Lung microvascular endothelial cell (primary cell): ENCODE measurements around the gene SPOCK2. TPM values are rescaled to one million over a fixed set of nuclear protein-coding genes. Genes with fewer than 3 reads are reported as not detected.
"Not testable (repeated sequence)": the region's sequence is repeated elsewhere in the genome, so short reads cannot be mapped to it uniquely, and the experiment has no call there.

Source experiments
- DNase-seq, 2 donors: peaks; one replicate each; pipeline versions ENCODE4 v3.0.0 to v3.0.0-alpha.2; 2010; ENCODE audit warnings: low read depth in 2 of 2
- total RNA-seq: library from RNA; depleted of rRNA; stranded (reverse); fragments of >200 nt; gene quantifications from 2 replicates; pipeline ENCODE4 v1.2.1, GENCODE V29; 2014

SPOCK2 gene, protein sequence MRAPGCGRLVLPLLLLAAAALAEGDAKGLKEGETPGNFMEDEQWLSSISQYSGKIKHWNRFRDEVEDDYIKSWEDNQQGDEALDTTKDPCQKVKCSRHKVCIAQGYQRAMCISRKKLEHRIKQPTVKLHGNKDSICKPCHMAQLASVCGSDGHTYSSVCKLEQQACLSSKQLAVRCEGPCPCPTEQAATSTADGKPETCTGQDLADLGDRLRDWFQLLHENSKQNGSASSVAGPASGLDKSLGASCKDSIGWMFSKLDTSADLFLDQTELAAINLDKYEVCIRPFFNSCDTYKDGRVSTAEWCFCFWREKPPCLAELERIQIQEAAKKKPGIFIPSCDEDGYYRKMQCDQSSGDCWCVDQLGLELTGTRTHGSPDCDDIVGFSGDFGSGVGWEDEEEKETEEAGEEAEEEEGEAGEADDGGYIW
- 2.2 and 3.0 TPM in 2 replicates for total RNA-seq

DNA sequence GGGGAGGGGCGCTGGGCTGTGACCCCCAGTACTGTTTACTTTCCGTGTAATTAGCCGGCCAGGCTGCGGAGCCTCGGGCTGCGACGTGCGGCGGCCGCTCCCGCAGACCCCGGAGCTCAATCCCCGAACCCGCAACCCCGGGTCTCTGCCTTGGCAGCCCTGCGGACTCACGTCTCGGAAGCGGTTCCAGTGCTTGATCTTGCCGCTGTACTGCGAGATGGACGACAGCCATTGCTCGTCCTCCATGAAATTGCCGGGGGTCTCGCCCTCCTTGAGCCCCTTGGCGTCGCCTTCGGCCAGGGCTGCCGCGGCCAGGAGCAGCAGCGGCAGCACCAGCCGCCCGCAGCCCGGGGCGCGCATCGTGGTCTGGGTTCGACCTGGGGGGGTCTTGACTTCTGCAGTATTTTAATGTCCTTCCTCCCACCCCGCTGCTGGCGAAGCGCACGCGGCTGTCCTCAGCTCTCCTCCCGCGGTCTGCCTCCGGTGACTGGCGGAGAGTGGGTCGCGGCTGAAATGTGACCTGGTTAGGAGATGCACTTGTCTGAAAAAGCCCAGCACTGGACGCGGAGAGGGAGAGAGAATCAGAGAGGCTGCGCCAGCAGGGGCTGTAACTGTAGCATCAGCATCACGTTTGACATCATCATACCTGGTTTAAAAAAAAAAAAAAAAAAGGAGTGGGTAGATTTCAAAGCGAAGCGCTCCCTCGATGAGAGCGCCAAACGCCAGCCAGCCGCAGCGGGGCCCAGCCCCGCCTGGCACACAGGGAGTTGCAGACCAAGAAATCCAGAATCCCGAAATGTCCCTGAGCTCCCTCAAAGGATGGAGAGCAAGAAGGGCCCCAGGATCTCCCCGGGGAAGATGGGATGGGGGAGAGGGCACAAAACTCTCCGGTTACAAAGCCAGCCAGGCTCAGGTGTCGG lies at the start of gene SPOCK2:
TSS of gene SPOCK2 (minus strand) at position 583 of the 920 bp plus-strand sequence. CDS start at position 360, 223 bp downstream.
- DNase-seq: peak in 1 of 2 donors; percentile 25

DNA sequence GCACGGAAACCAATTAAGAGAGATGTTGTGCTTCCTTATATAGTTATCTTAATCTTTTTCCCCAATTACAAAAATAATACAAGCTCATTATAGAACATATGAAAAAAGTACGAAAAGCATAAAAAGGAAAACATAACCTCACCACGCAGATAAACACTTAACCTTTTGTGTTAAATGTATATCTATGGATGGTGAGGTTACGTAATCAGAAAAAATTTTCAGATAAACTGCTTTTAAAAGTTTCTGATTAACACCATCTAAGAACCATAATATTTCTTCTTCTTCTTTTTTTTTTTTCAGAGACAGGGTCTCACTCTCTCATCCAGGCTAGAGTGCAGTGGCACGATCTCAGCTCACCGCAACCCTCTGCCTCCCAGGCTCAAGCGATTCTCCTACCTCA lies 49.2 kb upstream of the SPOCK2 start:
- no peak for DNase-seq

DNA sequence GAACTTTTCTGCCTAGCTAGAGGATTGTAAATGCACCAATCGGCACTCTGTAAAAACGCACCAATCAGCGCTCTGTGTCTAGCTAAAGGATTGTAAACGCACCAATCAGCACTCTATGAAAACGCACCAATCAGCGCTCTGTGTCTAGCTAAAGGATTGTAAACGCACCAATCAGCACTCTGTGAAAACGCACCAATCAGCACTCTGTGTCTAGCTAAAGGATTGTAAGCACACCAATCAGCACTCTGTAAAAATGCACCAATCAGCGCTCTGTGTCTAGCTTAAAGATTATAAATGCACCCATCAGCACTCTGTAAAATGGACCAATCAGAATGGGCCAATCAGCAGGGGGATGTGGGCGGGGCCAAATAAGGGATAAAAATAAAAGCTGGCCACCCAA lies 47.9 kb upstream of the SPOCK2 start:
- not testable (repeated sequence) for DNase-seq

DNA sequence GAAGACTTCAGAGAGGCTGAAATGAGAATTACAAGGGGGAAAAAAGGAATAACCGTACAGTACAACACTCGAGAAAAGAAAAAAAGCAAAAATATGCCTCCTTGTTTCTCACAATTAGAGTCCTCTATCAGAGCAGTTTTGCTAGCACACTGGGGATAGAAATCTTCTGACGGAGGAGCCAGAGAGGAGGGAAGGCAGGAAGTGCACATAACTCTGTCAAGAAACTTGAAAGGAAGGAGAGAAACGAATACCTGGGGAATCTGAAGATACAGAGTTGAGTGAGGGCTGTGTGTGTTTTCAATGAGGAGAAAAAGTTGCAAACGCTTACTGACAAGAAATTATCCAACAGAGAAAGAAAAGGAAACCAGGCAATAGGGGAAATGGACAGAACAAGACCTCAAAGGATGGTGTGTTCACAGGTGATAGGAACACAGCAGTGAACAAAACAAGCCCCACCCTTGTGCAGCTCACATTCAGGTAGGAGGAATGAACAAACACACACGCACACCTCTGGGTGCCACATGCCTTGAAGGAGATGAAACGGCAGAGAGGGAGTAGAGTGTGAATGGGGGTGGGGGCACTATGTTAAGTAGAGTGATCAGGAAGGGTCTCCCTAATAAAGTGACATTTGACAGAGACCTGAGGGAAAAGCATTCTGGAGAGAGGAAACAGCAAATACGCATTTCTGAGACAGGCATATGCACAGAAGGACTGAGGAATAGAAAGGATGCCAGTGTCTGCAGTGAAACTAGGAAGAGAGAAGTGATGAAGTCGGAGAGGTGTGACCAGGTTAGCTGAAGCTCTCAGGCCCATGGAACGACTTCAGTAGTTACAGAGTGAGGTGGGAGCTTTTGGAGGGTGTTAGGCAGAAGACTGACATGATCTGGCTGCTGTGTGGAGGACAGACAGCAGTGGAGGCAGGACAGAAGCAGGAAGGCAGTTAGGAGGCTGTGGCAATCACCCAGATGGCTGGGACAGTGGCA lies 46.7 kb upstream of the SPOCK2 start:
- DNase-seq: no peak

DNA sequence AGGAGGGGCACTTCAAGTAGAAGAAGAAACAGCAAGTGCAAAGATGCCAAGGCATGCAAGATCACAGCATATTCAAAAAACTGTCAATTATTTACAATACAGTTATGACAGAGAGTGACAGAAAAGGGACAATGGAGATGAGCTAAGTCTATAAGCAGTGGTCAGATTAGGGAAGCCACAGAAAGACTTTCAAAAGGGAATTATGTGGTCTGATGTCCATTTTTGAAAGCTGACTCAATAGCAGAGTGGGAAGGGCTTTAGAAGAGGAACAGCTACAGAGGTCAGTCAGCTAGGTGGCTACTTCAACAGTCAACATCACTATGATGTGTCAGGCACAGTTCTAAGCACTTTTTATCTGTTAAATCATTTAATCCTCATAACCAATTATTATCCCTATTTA lies 45.2 kb upstream of the SPOCK2 start:
- peak in 1 of 2 donors; percentile 29 for DNase-seq

DNA sequence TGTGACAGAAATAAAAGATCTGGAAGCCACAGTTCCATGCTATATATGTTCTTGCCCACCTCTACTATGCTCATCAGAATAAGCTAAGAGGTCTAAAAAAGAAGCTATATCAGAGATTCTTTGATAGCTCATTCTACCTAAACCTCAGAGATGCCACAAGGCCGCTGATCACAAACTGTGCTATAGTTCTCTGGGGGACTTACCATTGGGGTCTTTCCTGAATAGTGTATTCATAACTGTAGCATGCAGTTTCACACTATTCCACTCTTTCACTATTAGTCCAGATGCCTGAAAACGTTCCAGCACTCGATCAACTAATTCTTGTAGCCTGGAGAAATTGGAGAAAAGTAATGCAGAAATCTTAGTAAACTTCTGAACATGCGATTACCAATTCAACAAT lies 44.5 kb upstream of the SPOCK2 start:
- DNase-seq: no peak

DNA sequence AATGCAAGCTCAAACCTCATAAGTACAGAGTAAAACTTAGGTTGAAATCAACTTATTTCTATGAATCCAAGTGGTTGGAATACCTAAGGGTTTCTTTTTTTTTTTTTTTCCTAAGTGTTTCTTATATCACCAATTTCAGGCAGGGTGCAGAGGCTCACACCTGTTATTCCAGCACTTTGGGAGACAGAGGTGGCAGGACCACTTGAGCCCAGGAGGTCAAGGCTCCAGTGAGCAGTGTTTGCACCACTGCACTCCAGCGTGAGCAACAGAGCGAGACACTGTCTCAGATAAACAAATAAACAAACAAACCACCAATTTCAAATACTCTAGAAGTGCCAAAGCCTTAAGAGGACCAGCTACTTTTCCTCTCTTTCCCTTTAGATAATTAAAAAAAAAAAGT lies 39.2 kb upstream of the SPOCK2 start:
- no peak for DNase-seq

DNA sequence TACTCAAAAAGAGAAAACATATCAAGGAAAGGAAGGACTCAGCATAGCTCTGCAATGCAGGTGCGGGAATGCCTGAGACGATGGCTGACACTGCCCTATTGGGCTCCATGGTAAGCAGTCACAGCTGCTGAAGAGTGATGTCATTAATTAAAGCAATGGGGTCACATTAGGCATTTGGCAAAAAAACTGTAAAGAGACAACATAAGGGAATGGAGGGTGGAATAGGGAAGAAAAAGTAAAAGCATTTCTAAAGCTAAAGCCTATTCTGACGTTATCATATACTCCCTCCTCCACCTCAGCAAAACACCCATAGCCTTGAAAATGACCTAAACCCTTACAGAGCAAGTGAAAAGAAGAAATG lies 38.5 kb upstream of the SPOCK2 start:
- no peak for DNase-seq

DNA sequence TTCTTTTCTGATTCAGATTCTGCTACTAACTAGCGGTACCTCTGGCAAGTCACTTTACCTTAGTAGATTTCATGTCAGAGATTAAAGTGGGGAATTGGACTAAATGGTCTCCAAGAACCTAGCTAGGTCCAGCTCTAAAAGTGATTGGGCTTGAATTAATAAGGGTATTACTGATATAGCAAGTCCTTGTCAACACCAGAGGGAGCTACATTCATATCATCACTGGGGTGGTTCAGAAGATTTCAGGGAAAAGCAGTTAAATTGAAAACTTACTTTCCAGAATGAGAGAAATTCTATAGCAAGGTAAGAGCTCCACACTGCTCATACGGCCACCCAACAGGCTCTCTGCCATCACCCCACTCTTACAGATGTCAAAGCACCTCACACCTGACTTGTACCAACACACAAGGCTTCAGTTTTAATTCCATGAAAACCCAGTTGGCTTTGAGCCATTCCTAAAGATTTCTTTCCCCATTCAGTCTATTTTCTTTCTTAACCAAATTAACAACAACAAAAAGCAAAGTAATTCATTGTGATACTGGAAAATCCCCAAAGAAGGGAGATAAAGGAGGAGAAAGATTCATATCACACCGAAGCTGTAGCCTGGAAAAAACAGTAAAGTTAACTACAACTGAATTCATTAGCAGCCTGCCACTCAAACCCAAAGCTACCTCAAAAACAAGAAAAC lies 38.0 kb upstream of the SPOCK2 start:
- DNase-seq: peak; percentile 79 to 84

DNA sequence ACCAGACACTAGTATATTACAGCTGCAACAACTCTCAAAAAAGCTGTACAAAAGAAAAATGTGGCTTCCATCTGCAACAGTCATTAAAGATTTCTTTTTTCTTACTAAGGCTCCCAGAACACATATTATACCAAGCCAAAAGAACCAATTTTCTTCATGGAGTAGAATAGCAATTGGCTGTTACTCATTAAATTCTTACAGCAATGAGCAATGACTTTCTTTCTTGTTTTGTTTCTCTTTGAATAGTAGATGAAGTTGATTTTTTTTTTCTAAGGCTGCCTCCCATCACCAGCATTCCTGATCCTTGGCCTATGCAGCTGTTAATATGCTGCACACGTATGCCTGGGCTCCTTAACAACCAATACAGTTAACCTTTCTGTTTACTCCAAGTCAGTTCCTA lies 36.6 kb upstream of the SPOCK2 start:
- DNase-seq: no peak

DNA sequence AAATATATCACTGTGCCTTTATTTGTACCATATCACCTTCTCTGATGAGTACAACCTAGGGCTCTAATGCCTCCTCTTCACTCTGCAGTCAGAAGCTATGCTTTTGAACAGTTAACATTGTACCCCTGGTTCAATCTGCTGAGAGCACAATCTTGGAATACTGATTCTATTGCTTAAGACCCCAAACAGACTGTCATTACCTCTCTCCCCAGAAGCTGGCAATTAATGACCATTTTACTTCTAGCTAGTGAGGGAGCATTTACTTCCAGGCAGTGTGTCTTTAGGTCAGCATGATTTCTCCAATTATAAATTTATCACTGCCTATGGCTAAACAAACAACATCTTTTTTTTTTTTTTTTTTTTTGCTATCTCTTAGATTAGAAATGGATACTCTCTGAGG lies 36.0 kb upstream of the SPOCK2 start:
- DNase-seq: no peak

DNA sequence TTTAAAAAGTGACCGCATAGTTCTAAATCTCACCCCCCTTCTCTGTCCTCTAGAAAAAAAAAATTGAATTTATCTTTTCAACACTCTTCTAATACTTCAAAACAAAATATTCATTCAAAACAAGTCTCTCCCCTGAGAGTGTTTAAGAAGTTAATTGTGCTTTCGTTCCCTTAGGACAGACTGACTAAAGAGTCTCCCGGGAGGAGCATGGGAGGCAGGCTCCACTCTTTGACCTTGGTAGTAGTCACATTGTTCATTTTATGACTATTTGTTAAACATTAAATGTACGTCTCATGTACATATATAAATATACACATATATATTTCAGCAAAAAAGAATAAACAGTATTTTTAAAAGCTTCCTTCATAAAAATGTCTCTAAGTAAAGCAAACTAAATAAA lies 35.3 kb upstream of the SPOCK2 start:
- no peak for DNase-seq

DNA sequence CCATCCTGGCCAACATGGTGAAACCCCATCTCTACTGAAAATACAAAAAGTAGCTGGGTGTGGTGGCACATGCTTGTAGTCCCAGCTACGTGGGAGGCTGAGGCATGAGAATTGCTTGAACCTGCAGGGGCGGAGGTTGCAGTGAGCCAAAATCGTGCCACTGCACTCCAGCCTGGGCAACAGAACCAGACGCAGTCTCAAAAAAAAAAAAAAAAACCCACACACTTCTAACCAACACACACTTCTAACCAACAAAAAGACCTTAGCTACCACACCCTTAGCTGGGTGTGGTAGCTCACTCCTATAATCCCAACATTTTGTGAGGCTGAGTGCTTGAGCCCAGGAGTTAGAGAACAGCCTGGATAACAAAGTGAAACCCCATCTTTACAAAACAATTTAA lies 33.9 kb upstream of the SPOCK2 start:
- DNase-seq: no peak

DNA sequence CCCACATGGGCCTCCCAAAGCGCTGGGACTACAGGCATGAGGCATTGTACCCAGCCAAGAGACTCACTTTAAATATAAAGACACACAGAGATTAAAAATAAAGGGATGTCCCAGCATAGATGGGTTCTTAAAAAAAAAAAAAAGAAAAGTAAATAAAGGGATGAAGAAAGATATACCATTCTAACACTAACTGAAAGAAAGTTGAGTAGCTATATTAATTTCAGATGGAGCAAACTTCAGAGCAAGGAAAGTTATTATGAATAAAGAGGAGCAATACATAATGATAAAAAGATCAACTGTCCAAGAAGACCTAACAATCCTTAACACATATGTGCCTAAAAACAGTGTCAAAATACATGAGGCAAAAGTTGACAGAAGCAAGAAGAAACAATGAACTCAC lies 33.0 kb upstream of the SPOCK2 start:
- DNase-seq: no peak

DNA sequence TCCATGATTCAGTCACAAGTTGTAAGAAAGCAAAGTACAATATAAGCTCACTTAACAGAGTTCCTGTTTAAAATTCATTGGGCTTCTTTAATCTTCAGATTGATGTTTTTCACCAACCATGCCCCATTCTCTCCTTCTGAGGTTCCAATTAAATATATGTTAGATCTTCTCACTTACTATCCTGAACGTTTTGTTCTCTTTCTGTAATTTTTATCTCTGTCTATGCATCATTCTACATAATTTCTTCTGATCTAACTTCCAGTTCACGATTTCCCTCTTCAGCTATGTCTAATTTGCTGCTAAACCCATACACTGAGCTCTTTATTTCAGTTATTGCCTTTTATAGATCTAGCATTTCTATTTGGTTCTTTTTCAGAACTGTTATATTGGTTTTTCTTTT lies 28.0 kb upstream of the SPOCK2 start:
- no peak for DNase-seq

DNA sequence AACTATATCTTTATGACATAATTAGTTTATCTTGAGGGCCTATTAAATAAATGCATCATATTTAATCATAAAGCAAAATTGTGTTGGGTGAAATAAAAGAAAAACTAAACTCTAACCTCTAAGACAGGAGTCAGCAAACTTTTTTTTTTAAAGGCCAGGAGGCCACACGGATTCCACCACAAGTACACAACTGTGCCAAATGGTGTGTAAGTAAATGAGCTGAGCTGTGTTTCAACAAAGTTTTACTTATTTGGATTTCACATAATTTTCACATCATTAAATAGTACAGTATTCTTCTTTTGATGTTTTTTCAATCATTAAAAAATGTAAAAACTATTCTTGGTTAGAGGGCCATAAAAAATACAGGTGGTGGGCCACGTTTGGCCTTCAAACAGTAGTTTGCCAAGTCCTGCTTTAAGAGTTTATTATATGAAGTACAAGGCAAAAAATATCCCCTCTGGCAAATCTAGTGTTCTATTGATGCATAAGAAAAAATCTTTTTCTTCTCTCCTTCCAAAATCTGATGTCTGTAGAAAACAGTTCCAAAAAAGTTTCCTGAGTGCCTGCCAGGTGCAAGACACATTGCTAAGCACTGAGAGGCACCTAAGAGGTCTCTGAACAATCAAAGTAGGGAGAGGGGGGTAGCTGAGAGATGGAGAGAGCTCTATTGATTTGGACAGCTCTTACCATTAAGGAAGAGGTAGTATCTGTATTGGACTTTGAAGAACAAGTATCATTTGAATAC lies 26.5 kb upstream of the SPOCK2 start:
- no peak for DNase-seq

DNA sequence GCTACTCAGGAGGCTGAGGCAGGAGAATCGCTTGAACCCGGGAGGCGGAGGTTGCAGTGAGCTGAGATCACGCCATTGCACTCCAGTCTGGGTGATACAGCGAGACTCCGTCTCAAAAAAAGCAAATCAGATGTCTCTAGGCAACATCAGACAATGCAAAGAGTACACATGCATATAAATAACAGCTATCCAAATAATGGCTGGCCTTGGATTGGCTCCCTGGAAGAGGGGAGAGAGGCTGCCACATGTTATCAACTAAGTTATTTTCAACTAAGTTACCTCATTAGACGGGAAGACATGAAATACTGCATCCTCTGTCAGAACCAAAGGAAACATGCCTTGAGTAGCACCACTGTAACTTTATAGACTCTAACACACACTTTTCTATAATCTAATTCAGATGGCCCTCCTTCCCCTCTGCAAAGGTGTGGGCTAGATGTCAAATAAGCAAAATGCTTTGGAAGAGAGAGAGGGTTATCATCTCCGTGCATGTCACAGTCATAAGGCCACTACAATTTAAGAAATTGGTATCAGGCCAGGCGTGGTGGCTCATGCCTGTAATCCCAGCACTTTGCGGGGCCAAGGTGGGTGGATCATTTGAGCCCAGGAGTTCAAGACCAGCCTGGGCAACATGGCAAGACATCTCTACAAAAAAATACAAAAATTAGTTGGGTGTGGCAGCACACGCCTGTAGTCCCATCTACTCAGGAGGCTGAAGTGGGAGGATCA lies 22.5 kb upstream of the SPOCK2 start:
- no peak for DNase-seq

DNA sequence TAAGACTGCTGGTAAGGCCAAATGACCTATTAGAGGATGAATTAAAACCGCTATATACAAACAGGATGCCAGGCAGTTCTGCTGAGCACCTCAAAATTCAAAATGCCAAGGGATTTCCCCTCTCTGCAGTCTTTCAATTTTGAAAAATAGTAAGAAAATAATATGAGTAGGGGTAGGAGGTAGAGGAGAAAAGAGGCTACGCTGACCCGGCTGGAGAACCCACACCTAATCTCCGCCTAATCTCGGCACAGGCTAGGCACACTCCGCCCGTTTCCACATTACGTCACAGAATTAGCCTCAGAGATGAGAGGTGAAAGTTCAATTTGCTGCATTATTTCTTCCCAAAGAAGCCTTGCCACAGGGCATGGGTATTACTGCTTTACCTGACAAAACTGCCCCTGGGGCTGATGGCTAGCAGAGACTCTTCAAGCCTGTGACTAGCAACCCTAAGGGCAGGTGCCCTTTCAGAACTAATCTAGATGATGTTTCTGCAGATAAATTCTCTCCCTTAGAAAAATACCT lies 21.3 kb upstream of the SPOCK2 start:
- no peak for DNase-seq
